K562 (cell line): ENCODE measurements around the gene ZNF322. TPM values are rescaled to one million over a fixed set of nuclear protein-coding genes. Genes with fewer than 3 reads are reported as not detected.

ENCODE experiments used
- BHLHE40 ChIP-seq: IDR thresholded peaks from 2 replicates; pipeline ENCODE4 v1.6.1; 2011; ENCODE audit warnings: low read length, improper control_type of control experiment
- HNRNPLL ChIP-seq: fragments of 200-400 bp; formaldehyde crosslinking; IDR thresholded peaks from 2 replicates; pipeline ENCODE4 v1.6.1; 2017; ENCODE audit warnings: low read length, low read depth, mild to moderate bottlenecking; ENCODE audit not compliant: poor library complexity, severe bottlenecking
- KDM2B ChIP-seq: fragments of 250-450 bp; sonication (Bioruptor Pico); IDR thresholded peaks from 2 replicates; pipeline ENCODE4 v1.8.0; 2021; ENCODE audit warnings: mild to moderate bottlenecking, moderate library complexity
- KDM5B ChIP-seq: fragments of 200-600 bp; sonication (generic); IDR thresholded peaks from 2 replicates; pipeline ENCODE4 v1.6.1; 2012; ENCODE audit warnings: low read depth, mild to moderate bottlenecking, moderate library complexity, low read length, control low read depth, inconsistent platforms; ENCODE audit not compliant: insufficient replicate concordance
- KLF1 ChIP-seq: fragments of 450-650 bp; IDR thresholded peaks from 2 replicates; pipeline ENCODE4 v1.6.1; 2016; ENCODE audit warnings: missing genetic modification characterization, missing compliant biosample characterization
- KLF13 ChIP-seq: fragments of 450-650 bp; IDR thresholded peaks from 2 replicates; pipeline ENCODE4 v1.6.1; 2016; ENCODE audit warnings: missing genetic modification characterization, low read depth, mild to moderate bottlenecking, missing compliant biosample characterization, moderate library complexity, borderline replicate concordance
- MCM2 ChIP-seq: fragments of 450-650 bp; IDR thresholded peaks from 2 replicates; pipeline ENCODE4 v1.6.1; 2017; ENCODE audit warnings: low read depth, mild to moderate bottlenecking
- MEIS2 ChIP-seq: fragments of 450-650 bp; IDR thresholded peaks from 2 replicates; pipeline ENCODE4 v1.6.1; 2014; ENCODE audit warnings: mild to moderate bottlenecking; ENCODE audit not compliant: partially characterized antibody
- NCOA6 ChIP-seq: fragments of 450-650 bp; IDR thresholded peaks from 2 replicates; pipeline ENCODE4 v1.6.1; 2017; ENCODE audit warnings: mild to moderate bottlenecking
- RAD51 ChIP-seq: fragments of 450-650 bp; IDR thresholded peaks from 2 replicates; pipeline ENCODE4 v1.7.1; 2016; ENCODE audit warnings: low read depth, mild to moderate bottlenecking, borderline replicate concordance
- SRF ChIP-seq, 2 experiments: fragments of 250-450, 450-650 bp in 1 of 2; sonication (Bioruptor Pico) in 1 of 2; sonication (generic) in 1 of 2; formaldehyde crosslinking; IDR thresholded peaks; 2 replicates each; pipeline versions ENCODE4 v1.5.0 to v1.5.1; 2020 to 2022; ENCODE audit warnings: mild to moderate bottlenecking in 1 of 2, missing genetic modification reagents in 1 of 2
- SRSF1 ChIP-seq: fragments of 200-400 bp; formaldehyde crosslinking; IDR thresholded peaks from 2 replicates; pipeline ENCODE4 v1.6.1; 2017; ENCODE audit warnings: mild to moderate bottlenecking, low read depth, low read length, moderate library complexity
- ZBTB11 ChIP-seq, 3 experiments: fragments of 200-800 bp in 1 of 3; fragments of 250-450 bp in 1 of 3; fragments of 450-650 bp in 1 of 3; sonication (Bioruptor Pico) in 1 of 3; sonication (Bioruptor generic) in 1 of 3; formaldehyde crosslinking in 1 of 3; IDR thresholded peaks; 2 replicates each; pipeline versions ENCODE4 v1.6.1 to v1.8.0; 2016 to 2022; ENCODE audit warnings: mild to moderate bottlenecking in 2 of 3, missing genetic modification characterization in 2 of 3, missing compliant biosample characterization in 1 of 3, moderate library complexity in 1 of 3
- polyA plus RNA-seq, 8 experiments: library from polyadenylated mRNA; depleted of rRNA in 4 of 8; stranded (reverse) in 5 of 8; unstranded in 3 of 8; fragments of >200 nt; fragmentation: Nextera tagmentation in 2 of 8; fragmentation: Illumina TruSeq in 1 of 8; extraction: Ambion mirVana in 2 of 8; extraction: Trizol in 1 of 8; gene quantifications; 2 replicates each; pipeline versions ENCODE4 v1.2.1 to v1.2.3, GENCODE V29; 2011 to 2014; ENCODE audit warnings: inconsistent platforms in 1 of 8, missing spikeins in 1 of 8
- total RNA-seq, 7 experiments: library from RNA; depleted of rRNA in 6 of 7; stranded (reverse); fragments of >200 nt in 6 of 7; fragmentation: Illumina TruSeq in 2 of 7; extraction: Trizol in 2 of 7; gene quantifications; 2 replicates each; pipeline versions ENCODE4 v1.2.1 to v1.2.3, GENCODE V29; 2011 to 2021; ENCODE audit warnings: low replicate concordance in 1 of 7
- TF ChIP-seq, protein P1 (sequence below): sonication (generic); formaldehyde crosslinking; IDR thresholded peaks from 2 replicates; pipeline ENCODE4 v1.9.0; 2022; ENCODE audit warnings: mild to moderate bottlenecking, missing genetic modification reagents
- TF ChIP-seq, protein P2 (sequence below): fragments of 250-450 bp; sonication (Bioruptor Pico); IDR thresholded peaks from 2 replicates; pipeline ENCODE4 v1.6.1; 2021; ENCODE audit warnings: mild to moderate bottlenecking
- TF ChIP-seq, protein P3 (sequence below): IDR thresholded peaks from 2 replicates; pipeline ENCODE4 v1.6.1; 2014; ENCODE audit warnings: antibody characterized with exemption
- TF ChIP-seq, protein P4 (sequence below): IDR thresholded peaks from 2 replicates; pipeline ENCODE4 v1.6.1; 2012; ENCODE audit warnings: low read depth, low read length, improper control_type of control experiment, borderline replicate concordance

Gene ZNF322
- total and polyA plus RNA-seq, 9 of the 15 experiments (the other 6 are each of a cell fraction or from before 2014, with no cell fraction given): 4.7 to 31.2 (median 18.7) TPM

DNA sequence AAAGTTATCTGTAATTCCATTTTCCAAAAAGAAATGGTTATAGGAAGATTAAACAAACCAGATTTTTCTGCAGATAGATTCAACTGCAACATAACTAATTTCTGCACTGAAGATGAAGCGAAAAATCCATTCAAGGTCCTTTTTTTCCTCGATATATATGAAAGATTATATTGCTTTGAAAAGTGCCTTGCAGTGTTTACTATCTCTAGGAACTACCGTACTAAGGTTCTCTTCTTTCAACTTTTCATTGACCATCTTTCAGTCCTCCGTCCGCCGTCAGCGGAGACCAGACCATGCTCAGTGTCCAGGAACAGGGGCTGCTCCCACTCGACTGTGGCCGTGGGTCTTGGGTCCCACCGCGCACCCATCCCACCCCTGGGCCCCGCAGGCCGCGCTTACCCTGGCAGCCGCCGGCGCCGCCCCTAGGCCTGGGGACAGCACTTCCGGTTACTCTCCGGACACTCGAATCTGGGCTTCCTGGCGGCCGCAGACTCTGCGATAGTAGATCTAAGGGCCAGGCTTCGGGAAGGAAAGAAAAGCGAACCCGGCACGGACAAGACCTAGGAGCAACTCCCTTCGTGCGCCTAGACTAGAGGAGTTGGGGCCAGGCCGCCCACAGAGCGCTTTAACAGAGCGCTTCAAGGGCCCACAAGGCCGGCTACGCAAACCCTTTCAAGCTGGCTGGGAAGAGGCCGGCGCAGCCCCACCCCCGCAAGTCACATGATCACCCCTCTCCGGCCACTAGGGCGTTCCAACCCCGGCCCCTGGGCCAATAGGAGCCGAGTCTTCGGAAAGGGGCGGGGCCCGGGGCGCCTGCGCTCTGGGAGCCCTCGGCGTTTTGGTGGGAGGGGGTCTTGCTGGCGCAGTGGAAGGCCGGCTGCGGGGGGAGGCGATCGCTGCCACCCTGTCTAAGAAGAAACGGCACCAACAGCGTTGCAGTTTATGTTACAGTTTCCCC is at the start of gene ZNF322 (continued):
- TF ChIP-seq, protein P1, sequence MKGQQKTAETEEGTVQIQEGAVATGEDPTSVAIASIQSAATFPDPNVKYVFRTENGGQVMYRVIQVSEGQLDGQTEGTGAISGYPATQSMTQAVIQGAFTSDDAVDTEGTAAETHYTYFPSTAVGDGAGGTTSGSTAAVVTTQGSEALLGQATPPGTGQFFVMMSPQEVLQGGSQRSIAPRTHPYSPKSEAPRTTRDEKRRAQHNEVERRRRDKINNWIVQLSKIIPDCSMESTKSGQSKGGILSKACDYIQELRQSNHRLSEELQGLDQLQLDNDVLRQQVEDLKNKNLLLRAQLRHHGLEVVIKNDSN (CRISPR knock-in tag): peak; percentile 90
- TF ChIP-seq RAD51 (peak; percentile 97), NCOA6 (no peak), MEIS2 (peak; percentile 55), ZBTB11 (CRISPR knock-in tag; IDR thresholded peaks at IDR 0.05) (peak in 1 of 3 experiments; percentile 86; a peak in 2 of 6 replicates), KLF1 (tag) (peak; percentile 75), BHLHE40 (peak; percentile 34), HNRNPLL (peak; percentile 80), SRF (CRISPR knock-in tag; IDR thresholded peaks at IDR 0.05) (0 out of 4 replicates have a peak, but pooled peaks of 1 of the 2 experiments have one; percentile 30), MCM2 (no peak), KDM5B (peak; percentile 77), SRSF1 (no peak), KDM2B (CRISPR knock-in tag) (no peak), KLF13 (tag) (peak; percentile 76; the same call in 1 of the 2 replicates)
- TF ChIP-seq, protein P2, sequence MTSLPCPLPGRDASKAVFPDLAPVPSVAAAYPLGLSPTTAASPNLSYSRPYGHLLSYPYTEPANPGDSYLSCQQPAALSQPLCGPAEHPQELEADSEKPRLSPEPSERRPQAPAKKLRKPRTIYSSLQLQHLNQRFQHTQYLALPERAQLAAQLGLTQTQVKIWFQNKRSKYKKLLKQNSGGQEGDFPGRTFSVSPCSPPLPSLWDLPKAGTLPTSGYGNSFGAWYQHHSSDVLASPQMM (CRISPR knock-in tag): no peak
- TF ChIP-seq, protein P3, sequence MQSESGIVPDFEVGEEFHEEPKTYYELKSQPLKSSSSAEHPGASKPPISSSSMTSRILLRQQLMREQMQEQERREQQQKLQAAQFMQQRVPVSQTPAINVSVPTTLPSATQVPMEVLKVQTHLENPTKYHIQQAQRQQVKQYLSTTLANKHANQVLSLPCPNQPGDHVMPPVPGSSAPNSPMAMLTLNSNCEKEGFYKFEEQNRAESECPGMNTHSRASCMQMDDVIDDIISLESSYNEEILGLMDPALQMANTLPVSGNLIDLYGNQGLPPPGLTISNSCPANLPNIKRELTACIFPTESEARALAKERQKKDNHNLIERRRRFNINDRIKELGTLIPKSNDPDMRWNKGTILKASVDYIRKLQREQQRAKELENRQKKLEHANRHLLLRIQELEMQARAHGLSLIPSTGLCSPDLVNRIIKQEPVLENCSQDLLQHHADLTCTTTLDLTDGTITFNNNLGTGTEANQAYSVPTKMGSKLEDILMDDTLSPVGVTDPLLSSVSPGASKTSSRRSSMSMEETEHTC: peak; percentile 62; the same call in 1 of the 2 replicates
- TF ChIP-seq, protein P4, sequence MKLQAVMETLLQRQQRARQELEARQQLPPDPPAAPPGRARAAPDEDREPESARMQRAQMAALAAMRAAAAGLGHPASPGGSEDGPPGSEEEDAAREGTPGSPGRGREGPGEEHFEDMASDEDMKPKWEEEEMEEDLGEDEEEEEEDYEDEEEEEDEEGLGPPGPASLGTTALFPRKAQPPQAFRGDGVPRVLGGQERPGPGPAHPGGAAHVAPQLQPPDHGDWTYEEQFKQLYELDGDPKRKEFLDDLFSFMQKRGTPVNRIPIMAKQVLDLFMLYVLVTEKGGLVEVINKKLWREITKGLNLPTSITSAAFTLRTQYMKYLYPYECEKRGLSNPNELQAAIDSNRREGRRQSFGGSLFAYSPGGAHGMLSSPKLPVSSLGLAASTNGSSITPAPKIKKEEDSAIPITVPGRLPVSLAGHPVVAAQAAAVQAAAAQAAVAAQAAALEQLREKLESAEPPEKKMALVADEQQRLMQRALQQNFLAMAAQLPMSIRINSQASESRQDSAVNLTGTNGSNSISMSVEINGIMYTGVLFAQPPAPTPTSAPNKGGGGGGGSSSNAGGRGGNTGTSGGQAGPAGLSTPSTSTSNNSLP: no peak
